Middle frontal gyrus (tissue), 1 donor: Measurements from ENCODE around the gene ANO1.

Source experiments
- DNase-seq: peaks from one replicate; pipeline ENCODE4 v3.0.0-alpha.2; 2015; ENCODE audit warnings: low spot score; ENCODE audit errors: extremely low spot score

The ANO1 gene

GRCh38 chr11:70159627-70160570, 81.8 kb downstream of the ANO1 start:
- DNase-seq = no peak

- no peak for DNase-seq
These were observed 83.0 kb downstream of the ANO1 start for GRCh38 chr11:70161043-70161625.

DNA sequence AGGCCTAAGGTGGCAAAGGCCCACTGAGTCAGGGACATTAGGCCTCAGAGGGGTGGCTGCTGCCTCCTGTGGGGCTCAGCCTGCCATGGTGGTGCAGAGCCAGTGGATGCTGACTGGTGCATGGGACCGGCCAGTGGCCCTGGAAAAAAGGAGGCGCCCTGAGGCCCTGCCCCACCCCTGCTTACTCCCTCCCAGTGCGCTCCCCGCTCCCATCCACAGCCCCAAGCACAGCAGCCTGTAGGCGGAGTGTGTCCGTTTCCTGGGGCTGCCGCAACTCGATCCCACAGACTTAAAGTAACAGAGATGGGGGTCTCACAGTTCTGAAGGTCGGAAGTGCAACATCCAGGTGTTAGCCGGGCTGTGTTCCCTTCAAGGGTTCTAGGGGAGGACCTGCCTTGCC, 86.6 kb downstream of the ANO1 start:
- no peak for DNase-seq

DNA sequence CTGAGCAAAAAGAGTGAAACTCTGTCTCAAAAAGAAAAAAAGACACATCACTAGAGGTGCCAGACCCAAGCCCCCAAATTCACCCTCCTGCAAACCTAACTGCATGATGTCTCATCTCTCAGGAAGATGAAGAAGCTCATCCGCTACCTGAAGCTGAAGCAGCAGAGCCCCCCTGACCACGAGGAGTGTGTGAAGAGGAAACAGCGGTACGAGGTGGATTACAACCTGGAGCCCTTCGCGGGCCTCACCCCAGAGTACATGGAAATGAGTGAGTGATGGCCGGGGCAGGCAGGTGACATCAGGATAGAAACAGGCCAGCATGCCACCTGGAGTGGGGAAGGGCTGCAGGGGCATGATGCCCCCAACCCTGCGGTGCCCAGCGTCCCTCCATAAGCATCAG, 89.0 kb downstream of the ANO1 start:
- DNase-seq = no peak

DNA sequence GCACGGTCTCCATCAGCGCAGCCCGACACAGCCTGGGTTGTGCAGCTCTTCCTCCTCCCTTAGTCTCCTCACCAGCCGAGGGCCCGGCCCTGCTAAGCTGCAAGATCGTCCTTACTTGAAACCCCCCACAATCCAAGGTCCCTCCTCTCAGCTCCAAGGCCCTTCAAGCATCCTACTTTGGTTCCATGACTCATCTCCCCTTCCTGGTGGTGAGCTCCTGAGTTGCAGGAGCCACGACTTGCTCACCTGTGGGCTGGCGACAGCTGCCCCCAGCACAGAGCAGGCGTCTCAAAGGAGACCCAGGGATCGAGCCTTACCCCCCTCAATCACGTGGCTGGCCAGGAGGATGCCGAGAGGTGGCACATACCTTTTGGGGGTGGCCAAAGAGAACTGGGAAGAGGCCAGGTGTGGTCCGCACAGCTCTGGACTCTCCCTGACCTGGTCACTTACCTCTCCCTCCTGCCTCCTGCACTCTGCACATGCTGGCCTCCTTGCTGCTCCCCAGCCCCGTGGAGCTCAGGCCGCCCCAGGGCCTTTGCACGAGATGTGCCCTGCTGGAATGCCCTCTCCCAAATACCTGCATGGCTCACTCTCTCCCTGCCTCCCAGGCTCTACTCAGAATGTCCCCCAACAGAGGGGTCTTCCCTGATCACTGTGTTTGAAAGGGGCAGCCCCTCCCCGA, 89.7 kb downstream of the ANO1 start:
- DNase-seq = no peak

DNA sequence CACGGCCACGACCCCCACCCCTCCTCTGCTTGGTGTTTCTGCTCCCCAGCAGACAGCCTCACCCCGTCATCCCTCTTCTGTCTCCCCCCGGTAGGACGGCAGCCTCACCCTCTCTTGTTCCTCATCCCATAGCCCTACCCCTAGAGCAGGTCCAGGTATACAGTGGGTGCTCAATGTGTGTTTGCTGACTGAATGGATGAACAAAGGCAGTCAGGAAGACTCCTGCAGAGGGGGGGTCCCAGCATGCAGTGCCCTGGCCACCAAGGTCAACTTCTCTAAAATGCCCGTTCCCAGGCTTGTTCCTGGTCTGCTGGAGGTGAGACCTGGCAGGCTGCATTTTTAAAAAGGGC, 90.3 kb downstream of the ANO1 start:
- no peak for DNase-seq

DNA sequence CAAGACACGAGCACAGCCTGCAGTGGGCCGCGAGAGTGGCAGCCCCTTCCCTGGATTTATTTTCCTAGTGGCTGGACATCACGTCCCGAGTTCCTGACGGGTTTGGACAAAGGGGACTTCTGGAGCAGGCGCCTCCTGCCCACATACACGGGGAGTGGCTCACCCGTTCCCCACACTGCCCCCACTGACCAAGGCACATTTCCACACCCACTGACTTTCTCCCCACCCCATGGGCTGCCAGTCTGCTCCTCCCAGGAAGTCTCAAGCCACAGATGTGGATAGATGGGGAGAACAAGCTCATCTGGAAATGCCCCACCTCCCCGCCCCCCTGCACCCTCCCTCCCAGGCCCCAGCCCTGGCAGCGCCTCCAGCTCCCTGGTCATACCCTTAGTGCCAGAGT, 91.0 kb downstream of the ANO1 start:
- no peak for DNase-seq

- DNase-seq = no peak
These were observed 91.5 kb downstream of the ANO1 start for GRCh38 chr11:70169632-70170031.

DNA sequence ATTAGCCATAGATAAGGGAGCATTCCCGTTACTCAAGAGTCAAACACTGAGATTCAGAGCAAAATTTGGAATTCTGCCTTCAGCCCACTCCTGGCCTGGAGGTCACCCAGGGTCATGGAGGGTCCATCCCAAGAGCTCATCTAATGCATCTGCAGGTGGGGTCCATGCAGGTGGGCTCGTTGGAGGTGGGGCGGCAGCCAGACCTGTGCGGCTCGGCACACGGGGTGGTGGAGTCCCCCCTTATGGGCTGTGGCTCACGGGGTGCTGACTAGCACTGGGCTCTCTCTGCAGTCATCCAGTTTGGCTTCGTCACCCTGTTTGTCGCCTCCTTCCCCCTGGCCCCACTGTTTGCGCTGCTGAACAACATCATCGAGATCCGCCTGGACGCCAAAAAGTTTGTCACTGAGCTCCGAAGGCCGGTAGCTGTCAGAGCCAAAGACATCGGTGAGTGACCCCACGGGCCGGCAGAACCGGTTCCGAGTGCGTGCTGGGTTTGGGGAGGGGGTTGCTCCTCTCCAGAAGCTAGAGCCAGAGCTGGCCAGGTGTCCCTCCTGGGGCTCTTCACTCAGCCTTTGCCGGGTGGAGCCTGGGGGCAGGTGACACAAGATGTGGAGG, 92.6 kb downstream of the ANO1 start:
- DNase-seq = no peak

- DNase-seq = no peak
These were observed 94.9 kb downstream of the ANO1 start for GRCh38 chr11:70173018-70173417.

GRCh38 chr11:70174547-70175235, 96.6 kb downstream of the ANO1 start:
- no peak for DNase-seq

DNA sequence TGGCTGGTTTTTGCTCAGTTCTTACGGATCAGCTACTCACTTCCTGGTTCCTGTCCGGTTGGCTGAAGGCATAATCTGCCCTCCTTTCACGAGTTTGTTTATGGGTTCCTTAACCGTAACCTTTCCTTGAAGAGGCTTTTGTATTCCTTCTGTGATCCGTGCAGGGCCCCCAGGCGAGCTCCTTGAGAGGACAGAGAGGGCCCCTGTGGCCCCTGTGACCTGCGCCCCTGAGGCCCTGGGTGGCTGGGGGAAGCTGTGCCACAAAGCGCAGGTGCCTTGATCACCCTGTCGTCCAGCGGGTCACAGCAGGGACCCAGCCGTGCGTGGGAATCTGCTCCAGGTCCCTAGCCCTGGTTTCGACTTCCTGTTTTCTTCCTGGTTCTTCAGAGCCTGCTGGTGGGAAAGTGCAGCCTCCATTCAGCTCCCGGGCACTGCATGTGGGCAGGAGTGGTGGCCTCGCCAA, 97.2 kb downstream of the ANO1 start:
- DNase-seq = no peak

- DNase-seq = no peak
These were observed 99.0 kb downstream of the ANO1 start for GRCh38 chr11:70176940-70177689.

GRCh38 chr11:70180906-70181305, 102.8 kb downstream of the ANO1 start:
- no peak for DNase-seq

- no peak for DNase-seq
These were observed 104.1 kb downstream of the ANO1 start for GRCh38 chr11:70182266-70182665.

GRCh38 chr11:70183032-70183431, 104.9 kb downstream of the ANO1 start:
- no peak for DNase-seq

DNA sequence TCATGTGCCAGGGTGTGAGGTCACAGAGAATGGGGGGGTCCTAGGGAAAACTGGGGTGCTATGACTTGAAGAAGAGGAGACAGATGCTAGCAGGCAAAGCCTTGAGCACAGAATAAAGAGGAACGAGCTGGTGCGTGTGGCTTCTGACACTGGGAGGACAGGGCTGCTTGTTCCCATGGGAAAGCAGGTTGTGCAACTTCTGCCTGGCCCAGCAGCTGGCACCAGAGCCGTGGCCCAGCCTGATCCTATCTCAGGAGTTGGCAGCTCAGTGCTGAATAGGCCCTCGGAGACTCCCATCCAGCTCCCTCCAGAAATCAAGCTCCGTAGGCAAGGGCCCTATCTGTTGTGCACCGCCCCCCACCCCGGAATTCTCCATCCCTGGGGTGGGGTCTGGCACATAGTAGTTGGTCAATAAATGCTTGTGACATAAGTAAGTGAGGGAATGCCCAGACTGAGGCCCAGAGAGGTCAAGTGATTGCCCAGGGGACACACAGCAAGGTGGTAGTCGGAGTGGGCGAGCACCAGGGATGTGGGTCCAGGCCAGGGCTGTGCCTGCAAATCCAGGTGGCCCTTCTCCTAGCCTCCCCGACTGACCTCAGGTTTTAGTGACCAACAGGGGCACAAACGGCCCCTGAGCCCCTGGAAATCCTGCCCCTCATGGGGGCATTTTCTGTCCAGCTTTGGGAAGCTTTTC, 105.5 kb downstream of the ANO1 start:
- no peak for DNase-seq

GRCh38 chr11:70184396-70184795, 106.3 kb downstream of the ANO1 start:
- no peak for DNase-seq

DNA sequence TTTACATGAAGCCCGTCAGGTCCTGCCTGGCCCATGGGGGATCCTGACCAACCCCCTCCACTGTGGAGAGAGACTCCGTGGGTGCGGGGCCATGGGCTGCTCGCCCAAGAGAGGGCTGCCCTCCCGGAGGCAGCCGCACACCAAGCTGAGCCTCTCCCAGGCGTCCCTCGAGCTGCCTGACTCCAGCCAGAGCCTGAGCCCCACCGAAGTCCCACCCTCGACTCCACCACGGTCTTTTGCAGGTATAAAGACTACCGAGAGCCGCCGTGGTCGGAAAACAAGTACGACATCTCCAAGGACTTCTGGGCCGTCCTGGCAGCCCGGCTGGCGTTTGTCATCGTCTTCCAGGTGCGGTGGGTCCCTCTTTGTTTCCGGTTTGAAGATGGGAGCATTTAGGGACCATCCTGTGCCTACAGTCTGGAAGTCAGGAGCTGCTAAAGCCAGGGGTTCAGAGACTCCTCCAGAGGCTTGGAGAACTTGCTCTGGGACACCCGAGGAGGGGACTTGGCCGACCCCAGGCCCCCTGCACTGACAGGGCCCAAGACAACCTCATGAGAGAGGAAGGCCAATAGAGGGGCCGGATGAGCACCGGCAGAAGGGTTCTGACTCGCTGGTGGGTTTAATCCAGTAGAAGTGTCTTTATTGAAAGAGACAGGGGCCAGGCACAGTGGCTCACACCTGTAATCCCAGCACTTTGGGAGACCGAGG, 107.4 kb downstream of the ANO1 start:
- DNase-seq = no peak
